Calu3 (cell line): ENCODE results near the gene DOCK8. TPM values are rescaled to one million over a fixed set of nuclear protein-coding genes. Genes with fewer than 3 reads are reported as not detected.

Experiments used
- BruUV-seq: library from RNA; stranded (reverse); fragments of 400-500 nt; replicated peaks from 2 replicates; lab custom pipeline; 2021; lab: Mats Ljungman, UMichigan
- CTCF ChIA-PET: fragments of 300-600 bp; sonication (Branson Sonifier 250); formaldehyde crosslinking; loops from one replicate; lab custom pipeline; 2022; ENCODE audit warnings: antibody characterized with exemption; lab: Charles Lee
- DNase-seq: peaks from one replicate; pipeline ENCODE4 v3.0.0; 2022
- H3K27ac Mint-ChIP-seq: one replicate; pipeline ENCODE4 v1.8.0; 2022; ENCODE audit warnings: mixed read lengths; ENCODE audit not compliant: unreplicated experiment
- H3K27me3 Mint-ChIP-seq: one replicate; pipeline ENCODE4 v1.8.0; 2022; ENCODE audit warnings: mixed read lengths; ENCODE audit not compliant: unreplicated experiment
- H3K36me3 Mint-ChIP-seq: one replicate; pipeline ENCODE4 v1.8.0; 2022; ENCODE audit warnings: mild to moderate bottlenecking, moderate library complexity, mixed read lengths; ENCODE audit not compliant: insufficient read depth, unreplicated experiment
- H3K4me1 Mint-ChIP-seq: one replicate; pipeline ENCODE4 v1.8.0; 2022; ENCODE audit warnings: mild to moderate bottlenecking, low read depth, mixed read lengths; ENCODE audit not compliant: unreplicated experiment
- H3K4me3 Mint-ChIP-seq: one replicate; pipeline ENCODE4 v1.8.0; 2022; ENCODE audit warnings: mild to moderate bottlenecking, low read depth, moderate library complexity, mixed read lengths; ENCODE audit not compliant: unreplicated experiment
- H3K9me3 Mint-ChIP-seq: one replicate; pipeline ENCODE4 v1.8.0; 2022; ENCODE audit warnings: low read depth, mixed read lengths; ENCODE audit not compliant: unreplicated experiment
- intact Hi-C: fragments of 100-400 bp; cut with micrococcal nuclease; formaldehyde crosslinking; loops from one replicate; pipeline ENCODE4 v1.10.0; 2022; ENCODE audit not compliant: unreplicated experiment
- total RNA-seq: library from RNA; stranded (reverse); gene quantifications from 2 replicates; pipeline ENCODE4 v1.2.3, GENCODE V29; 2022
- TF ChIP-seq, protein P1 (sequence below): fragments of 200-600 bp; IDR thresholded peaks from one replicate; pipeline ENCODE4 v1.8.0; 2022; ENCODE audit warnings: antibody characterized with exemption; ENCODE audit not compliant: unreplicated experiment

The DOCK8 gene
- total RNA-seq, 1 experiment from 2014 or later = 0.50 TPM

DNA sequence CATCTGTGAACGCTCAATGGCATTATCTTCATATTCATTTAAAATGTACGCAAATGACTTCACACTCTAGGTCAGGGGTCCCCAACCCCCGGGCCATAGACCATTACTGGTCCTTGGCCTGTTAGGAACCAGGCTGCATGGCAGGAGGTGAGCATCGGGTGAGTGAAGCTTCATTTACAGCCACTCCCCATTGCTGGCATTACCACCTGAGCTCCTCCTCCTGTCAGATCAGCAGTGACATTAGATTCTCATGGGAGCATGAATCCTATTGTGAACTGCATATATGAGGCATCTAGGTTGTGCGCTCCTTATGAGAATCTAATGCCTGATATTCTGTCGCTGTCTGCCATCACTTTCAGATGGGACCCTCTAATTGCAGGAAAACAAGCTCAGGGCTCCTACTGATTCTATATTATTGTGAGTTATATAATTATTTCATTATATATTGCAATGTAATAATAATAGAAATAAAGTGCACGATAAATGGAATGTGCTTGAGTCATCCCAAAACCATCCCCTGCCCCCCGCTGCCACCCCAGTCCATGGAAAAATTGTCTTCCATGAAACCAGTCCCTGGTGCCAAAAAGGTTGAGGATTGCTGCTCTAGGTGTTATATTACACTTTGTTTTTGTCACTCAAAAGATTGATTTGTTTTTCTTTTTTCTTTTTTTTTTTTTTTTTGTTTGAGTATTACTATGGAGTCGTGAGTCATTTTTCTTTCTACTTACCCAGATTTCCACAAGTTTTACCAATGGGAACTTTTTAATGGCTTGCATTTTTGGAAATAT lies 127.2 kb downstream of the DOCK8 start:
- intact Hi-C loops = no loop called here
- BruUV-seq = no TSS peak
- no peak for DNase-seq
- peaks cover 24% of the 10 kb centered on the region for H3K27me3 Mint-ChIP-seq
- no peak overlapping the region for H3K4me3 Mint-ChIP-seq
- H3K27ac Mint-ChIP-seq = no peak overlapping the region
- no peaks in the 10 kb centered on the region for H3K36me3 Mint-ChIP-seq
- no peaks in the 10 kb centered on the region for H3K4me1 Mint-ChIP-seq
- CTCF ChIA-PET = interaction anchor here (0.7 kb wide), 1 partner anchor 649 kb away, joined by 3 read pairs; no protein-coding TSS in a partner anchor
- TF ChIP-seq, protein P1, sequence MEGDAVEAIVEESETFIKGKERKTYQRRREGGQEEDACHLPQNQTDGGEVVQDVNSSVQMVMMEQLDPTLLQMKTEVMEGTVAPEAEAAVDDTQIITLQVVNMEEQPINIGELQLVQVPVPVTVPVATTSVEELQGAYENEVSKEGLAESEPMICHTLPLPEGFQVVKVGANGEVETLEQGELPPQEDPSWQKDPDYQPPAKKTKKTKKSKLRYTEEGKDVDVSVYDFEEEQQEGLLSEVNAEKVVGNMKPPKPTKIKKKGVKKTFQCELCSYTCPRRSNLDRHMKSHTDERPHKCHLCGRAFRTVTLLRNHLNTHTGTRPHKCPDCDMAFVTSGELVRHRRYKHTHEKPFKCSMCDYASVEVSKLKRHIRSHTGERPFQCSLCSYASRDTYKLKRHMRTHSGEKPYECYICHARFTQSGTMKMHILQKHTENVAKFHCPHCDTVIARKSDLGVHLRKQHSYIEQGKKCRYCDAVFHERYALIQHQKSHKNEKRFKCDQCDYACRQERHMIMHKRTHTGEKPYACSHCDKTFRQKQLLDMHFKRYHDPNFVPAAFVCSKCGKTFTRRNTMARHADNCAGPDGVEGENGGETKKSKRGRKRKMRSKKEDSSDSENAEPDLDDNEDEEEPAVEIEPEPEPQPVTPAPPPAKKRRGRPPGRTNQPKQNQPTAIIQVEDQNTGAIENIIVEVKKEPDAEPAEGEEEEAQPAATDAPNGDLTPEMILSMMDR = no peak
- H3K9me3 Mint-ChIP-seq = no peaks in the 10 kb centered on the region

DNA sequence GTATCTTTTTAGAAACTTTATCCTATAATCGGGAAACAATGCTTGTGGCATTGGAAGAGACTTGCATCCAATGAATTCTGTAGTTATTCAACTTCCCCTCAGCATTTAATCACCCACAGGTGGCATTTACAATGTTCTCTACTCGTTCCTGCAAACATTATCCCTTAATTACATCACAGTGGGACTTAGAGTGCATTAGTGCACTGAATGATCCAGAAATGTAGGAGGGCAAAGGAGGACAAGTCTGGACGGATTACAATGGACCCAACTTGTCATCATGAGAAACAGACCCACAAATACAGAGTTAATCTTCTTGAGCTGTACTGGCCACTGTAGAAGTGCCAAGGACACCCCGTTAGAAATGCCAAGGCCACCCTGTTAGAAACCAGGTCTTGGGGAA lies 129.1 kb downstream of the DOCK8 start:
- H3K4me3 Mint-ChIP-seq = no peak overlapping the region
- TF ChIP-seq, protein P1 = no peak
- intact Hi-C loops = no loop called here
- DNase-seq = no peak
- no peaks in the 10 kb centered on the region for H3K9me3 Mint-ChIP-seq
- peaks cover 33% of the 10 kb centered on the region for H3K27me3 Mint-ChIP-seq
- no peaks in the 10 kb centered on the region for H3K4me1 Mint-ChIP-seq
- CTCF ChIA-PET = no interaction called here
- no peak overlapping the region for H3K27ac Mint-ChIP-seq
- H3K36me3 Mint-ChIP-seq = no peaks in the 10 kb centered on the region
- no TSS peak for BruUV-seq

DNA sequence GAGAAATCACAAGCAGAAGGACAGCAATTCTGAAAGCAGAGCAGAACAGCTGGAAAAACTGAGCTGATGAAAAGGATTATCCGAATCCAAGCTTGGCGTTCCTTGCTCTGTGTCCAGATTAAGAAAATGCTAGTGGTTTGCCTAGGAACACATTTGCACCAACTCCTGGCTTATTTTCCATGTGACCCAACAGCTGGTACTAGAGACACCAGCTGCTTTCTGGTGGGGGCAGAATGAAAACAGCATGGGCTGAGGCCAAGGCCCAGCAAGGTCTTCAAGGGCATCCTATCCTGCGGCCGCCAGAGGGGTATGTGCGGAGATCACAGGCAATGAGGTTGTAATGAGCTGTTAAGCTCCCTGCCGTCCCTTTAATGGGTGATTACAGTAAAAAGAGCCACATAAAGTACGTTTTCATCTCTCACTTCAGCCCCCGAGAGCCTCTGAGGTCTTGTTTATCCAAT lies 131.5 kb downstream of the DOCK8 start:
- CTCF ChIA-PET = no interaction called here
- TF ChIP-seq, protein P1 = no peak
- Mint-ChIP-seq H3K27me3 (peaks cover 54% of the 10 kb centered on the region), H3K9me3 (no peaks in the 10 kb centered on the region), H3K27ac (no peak overlapping the region), H3K4me1 (no peaks in the 10 kb centered on the region), H3K36me3 (no peaks in the 10 kb centered on the region), H3K4me3 (no peak overlapping the region)
- DNase-seq = no peak
- no TSS peak for BruUV-seq
- intact Hi-C loops = loop anchor here (2.0 to 5.0 kb wide), 3 partner anchors 419 to 661 kb away; no protein-coding TSS in a partner anchor

DNA sequence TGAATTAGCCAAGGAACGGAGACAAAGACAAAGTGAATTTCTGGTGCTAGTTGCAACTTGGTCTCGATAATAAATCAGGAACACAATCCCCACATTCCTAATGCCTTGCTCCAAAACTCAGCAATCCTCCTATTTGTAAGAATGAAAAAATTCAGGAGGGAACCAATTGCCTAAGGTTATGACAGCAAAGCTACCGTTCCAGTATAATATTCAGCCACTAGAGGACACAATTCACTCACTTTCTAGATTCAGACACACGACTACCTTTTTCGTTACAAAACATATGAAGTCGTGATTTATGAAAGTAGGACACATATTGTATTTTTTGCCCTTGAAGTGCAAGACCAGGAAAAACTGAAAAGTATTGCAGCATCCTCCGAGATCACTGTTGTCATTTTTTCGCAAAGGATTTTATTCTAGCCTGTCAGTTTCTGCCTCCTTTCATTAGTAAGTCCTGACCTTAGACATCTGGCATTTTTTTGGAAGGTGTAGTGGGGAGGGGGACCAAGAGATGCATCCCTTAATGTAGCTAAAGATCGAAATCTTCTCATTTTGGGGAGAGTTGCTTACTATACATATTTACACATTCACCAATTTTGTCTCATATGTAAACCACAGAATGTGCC lies 133.1 kb downstream of the DOCK8 start:
- Mint-ChIP-seq H3K36me3 (no peaks in the 10 kb centered on the region), H3K4me1 (no peaks in the 10 kb centered on the region), H3K27ac (no peak overlapping the region), H3K4me3 (no peak overlapping the region), H3K27me3 (peaks cover 62% of the 10 kb centered on the region), H3K9me3 (no peaks in the 10 kb centered on the region)
- no TSS peak for BruUV-seq
- no peak for DNase-seq
- CTCF ChIA-PET = interaction anchor here (0.8 to 1.3 kb wide), 2 partner anchors 133 to 662 kb away, joined by 3 read pairs; partner anchors contain the start of gene DOCK8
- TF ChIP-seq, protein P1 = peak; percentile 40
- intact Hi-C loops = loop anchor here (2.0 to 5.0 kb wide), 3 partner anchors 417 to 660 kb away; no protein-coding TSS in a partner anchor
